ENCODE results near the gene SV2C. TPM values are rescaled to one million over a fixed set of nuclear protein-coding genes. Genes with fewer than 3 reads are reported as not detected.

Gene SV2C
- polyA plus RNA-seq, 3 donors: 0.01 to 0.02 TPM; not detected in 1

- H3K4me2 ChIP-seq (replicated peaks; ENCODE audit: extremely low read depth, low read length, poor library complexity, severe bottlenecking): no peak overlapping the region
- H3K27ac Mint-ChIP-seq: no peak overlapping the region
These were observed 305.8 kb downstream of the SV2C start for GRCh38 chr5:76388791-76389512.

GRCh38 chr5:76389513-76390154, 306.5 kb downstream of the SV2C start:
- peaks cover 12 to 20% of the 10 kb centered on the region in 2 donors for H3K4me1 ChIP-seq (ENCODE audit: control insufficient read depth in 1 of 2, insufficient read depth in 2 of 2, low read length in 2 of 2)
- TF ChIP-seq CTCF (IDR thresholded peaks at IDR 0.05): no peak

More at GRCh38 chr5:76388791-76389512, 305.8 kb downstream of the SV2C start:
- peaks cover 12 to 20% of the 10 kb centered on the region in 2 donors for H3K4me1 ChIP-seq (ENCODE audit: control insufficient read depth in 1 of 2, insufficient read depth in 2 of 2, low read length in 2 of 2)
- H3K9me3 ChIP-seq (replicated peaks in 1 of 2; ENCODE audit: control insufficient read depth in 1 of 2, insufficient read depth in 1 of 2, low read length in 2 of 2): no peaks in the 10 kb centered on the region
- no peak overlapping the region for H3K9ac ChIP-seq (ENCODE audit: insufficient read depth, low read length, poor library complexity, severe bottlenecking)
- no peaks in the 10 kb centered on the region for H4K20me1 ChIP-seq (ENCODE audit: insufficient read depth, low read length)
- H3K36me3 ChIP-seq (replicated peaks in 1 of 2; ENCODE audit: control insufficient read depth in 1 of 2, insufficient read depth in 2 of 2, low read length in 2 of 2): no peaks in the 10 kb centered on the region
- Mint-ChIP-seq H3K27me3 (ENCODE audit: low read depth in 3 of 3) (peaks cover 0 to 4% (median 2%) of the 10 kb centered on the region in 3 donors), H3K4me3 (no peak overlapping the region), H3K36me3 (no peaks in the 10 kb centered on the region), H3K4me1 (peaks cover 28% of the 10 kb centered on the region), H3K9me3 (no peaks in the 10 kb centered on the region)
- H3K79me2 ChIP-seq (ENCODE audit: insufficient read depth, low read length): no peaks in the 10 kb centered on the region
- no peak overlapping the region for H3K27ac ChIP-seq (ENCODE audit: low read depth in 1 of 2, low read length in 2 of 2)
- intact Hi-C loops (cut with micrococcal nuclease): no loop called here
- no peak for DNase-seq
- TF ChIP-seq CTCF (IDR thresholded peaks at IDR 0.05): no peak
- H2AFZ ChIP-seq (ENCODE audit: insufficient read depth, low read depth, low read length, poor library complexity, severe bottlenecking): no peak overlapping the region
- no peaks in the 10 kb centered on the region for H3K27me3 ChIP-seq (ENCODE audit: control insufficient read depth in 2 of 2, insufficient read depth in 2 of 2, low read length in 2 of 2)
- no peak overlapping the region for H3K4me3 ChIP-seq (replicated peaks in 1 of 3; ENCODE audit: low read depth in 2 of 3, low read length in 3 of 3)
- 95% methylated on average over 7 of the region's 11 CpGs for WGBS (ENCODE audit: insufficient coverage)

More at GRCh38 chr5:76389513-76390154, 306.5 kb downstream of the SV2C start:
- no peak for DNase-seq
- H3K36me3 ChIP-seq (replicated peaks in 1 of 2; ENCODE audit: control insufficient read depth in 1 of 2, insufficient read depth in 2 of 2, low read length in 2 of 2): no peaks in the 10 kb centered on the region
- no peak overlapping the region for H3K27ac ChIP-seq (ENCODE audit: low read depth in 1 of 2, low read length in 2 of 2)
- H3K4me3 ChIP-seq (replicated peaks in 1 of 3; ENCODE audit: low read depth in 2 of 3, low read length in 3 of 3): no peak overlapping the region
- H3K4me2 ChIP-seq (replicated peaks; ENCODE audit: extremely low read depth, low read length, poor library complexity, severe bottlenecking): no peak overlapping the region
- H3K4me1 Mint-ChIP-seq: peaks cover 25% of the 10 kb centered on the region
- intact Hi-C loops (cut with micrococcal nuclease): no loop called here
- H3K79me2 ChIP-seq (ENCODE audit: insufficient read depth, low read length): no peaks in the 10 kb centered on the region
- H3K27me3 ChIP-seq (ENCODE audit: control insufficient read depth in 2 of 2, insufficient read depth in 2 of 2, low read length in 2 of 2): no peaks in the 10 kb centered on the region
- H3K9ac ChIP-seq (ENCODE audit: insufficient read depth, low read length, poor library complexity, severe bottlenecking): no peak overlapping the region
- H4K20me1 ChIP-seq (ENCODE audit: insufficient read depth, low read length): no peaks in the 10 kb centered on the region
- no peak overlapping the region for H3K4me3 Mint-ChIP-seq
- H3K9me3 ChIP-seq (replicated peaks in 1 of 2; ENCODE audit: control insufficient read depth in 1 of 2, insufficient read depth in 1 of 2, low read length in 2 of 2): no peaks in the 10 kb centered on the region
- no peaks in the 10 kb centered on the region for H3K36me3 Mint-ChIP-seq
- H3K9me3 Mint-ChIP-seq: no peaks in the 10 kb centered on the region
- WGBS (ENCODE audit: insufficient coverage): 87% methylated on average over 5 of the region's 13 CpGs
- peaks cover 0 to 4% (median 2%) of the 10 kb centered on the region in 3 donors for H3K27me3 Mint-ChIP-seq (ENCODE audit: low read depth in 3 of 3)
- H2AFZ ChIP-seq (ENCODE audit: insufficient read depth, low read depth, low read length, poor library complexity, severe bottlenecking): no peak overlapping the region
- H3K27ac Mint-ChIP-seq: peak overlapping the region in 2 of 7 donors; percentile 38 to 47

All from CD14-positive monocyte (primary cell).